Panc1 (cell line): ENCODE measurements around the gene NCAPD2. TPM values are rescaled to one million over a fixed set of nuclear protein-coding genes. Genes with fewer than 3 reads are reported as not detected.
"Not testable (repeated sequence)": the region's sequence is repeated elsewhere in the genome, so short reads cannot be mapped to it uniquely, and the experiment has no call there.

Experiments
- ATAC-seq: fragments of 200-7000 bp; cut with Tn5 transposase; 2 replicates; pipeline ENCODE4 v1.9.1; 2020; ENCODE audit warnings: mild to moderate bottlenecking, moderate library complexity
- BruUV-seq: library from RNA; stranded (reverse); fragments of 400-500 nt; replicated peaks from 2 replicates; lab custom pipeline; 2021; lab: Mats Ljungman, UMichigan
- CTCF ChIA-PET: fragments of 300-600 bp; sonication (Branson Sonifier 250); formaldehyde crosslinking; loops from one replicate; lab custom pipeline; 2022; ENCODE audit warnings: antibody characterized with exemption; lab: Charles Lee
- POLR2A ChIA-PET: fragments of 300-600 bp; sonication (Branson Sonifier 250); formaldehyde crosslinking; loops from one replicate; lab custom pipeline; 2022; ENCODE audit warnings: antibody characterized with exemption; lab: Charles Lee
- DNase-seq: peaks from one replicate; pipeline ENCODE4 v3.0.0-alpha.2; 2010; ENCODE audit warnings: low read depth, low spot score
- H3K27ac ChIP-seq: 2 replicates; pipeline ENCODE4 v1.5.1; 2011; ENCODE audit warnings: mild to moderate bottlenecking, low read length, inconsistent platforms
- H3K27me3 ChIP-seq: fragments of 200-500 bp; sonication (Bioruptor generic); 2 replicates; pipeline ENCODE4 v1.6.0; 2014; ENCODE audit warnings: low read length, inconsistent platforms; ENCODE audit not compliant: control insufficient read depth, insufficient read depth
- H3K36me3 ChIP-seq: fragments of 200-500 bp; sonication (Bioruptor generic); 2 replicates; pipeline ENCODE4 v1.5.1; 2014; ENCODE audit warnings: inconsistent platforms, mild to moderate bottlenecking, low read length, moderate library complexity; ENCODE audit not compliant: control insufficient read depth, insufficient read depth
- H3K4me1 ChIP-seq: 2 replicates; pipeline ENCODE4 v1.5.1; 2011; ENCODE audit warnings: inconsistent platforms, mild to moderate bottlenecking, low read length, moderate library complexity; ENCODE audit not compliant: control insufficient read depth, insufficient read depth
- H3K4me3 ChIP-seq, 2 experiments: 2 replicates each; pipeline ENCODE4 v1.5.1; 2011 to 2012; ENCODE audit warnings: low read depth in 2 of 2, low read length in 2 of 2, mild to moderate bottlenecking in 2 of 2, inconsistent platforms in 1 of 2, moderate library complexity in 1 of 2
- H3K9me3 ChIP-seq: fragments of 200-500 bp; sonication (Bioruptor generic); 2 replicates; pipeline ENCODE4 v1.5.1; 2014; ENCODE audit warnings: low read depth, mild to moderate bottlenecking, inconsistent platforms, low read length, moderate library complexity; ENCODE audit not compliant: control insufficient read depth, insufficient read depth
- POLR2AphosphoS5 ChIP-seq: IDR thresholded peaks from 2 replicates; pipeline ENCODE4 v1.6.1; 2012; ENCODE audit warnings: mild to moderate bottlenecking, low read depth, low read length, moderate library complexity
- SIN3A ChIP-seq: IDR thresholded peaks from 2 replicates; pipeline ENCODE4 v1.6.1; 2012; ENCODE audit warnings: low read depth, mild to moderate bottlenecking, low read length, moderate library complexity, borderline replicate concordance; ENCODE audit not compliant: insufficient read depth
- TCF7L2 ChIP-seq: IDR thresholded peaks from 2 replicates; pipeline ENCODE4 v1.6.1; 2011; ENCODE audit warnings: mild to moderate bottlenecking, low read depth, low read length, inconsistent platforms
- in situ Hi-C: cut with HindIII; loops from 2 replicates; pipeline ENCODE4 v1.10.0; 2016; ENCODE audit warnings: low sequenced_read_pairs, low pct_unique_long_range_greater_than_20kb
- intact Hi-C: fragments of 100-400 bp; cut with micrococcal nuclease; formaldehyde crosslinking; loops from one replicate; pipeline ENCODE4 v1.10.0; 2022; ENCODE audit not compliant: unreplicated experiment
- total RNA-seq: library from RNA; stranded (reverse); gene quantifications from one replicate; pipeline ENCODE4 v1.2.1, GENCODE V29; 2021; ENCODE audit not compliant: unreplicated experiment
- TF ChIP-seq, protein P1 (sequence below), 2 experiments: IDR thresholded peaks; 2 replicates each; pipeline ENCODE4 v1.6.1; 2011 to 2012; ENCODE audit warnings: low read depth in 2 of 2, control low read depth in 1 of 2, low read length in 1 of 2, mild to moderate bottlenecking in 1 of 2, moderate library complexity in 1 of 2; ENCODE audit not compliant: insufficient read depth in 1 of 2
- TF ChIP-seq, protein P2 (sequence below): fragments of 450-650 bp; IDR thresholded peaks from 2 replicates; pipeline ENCODE4 v1.5.1; 2017; ENCODE audit warnings: mild to moderate bottlenecking

The NCAPD2 gene
- total RNA-seq, 1 experiment from 2014 or later = 80.3 TPM

DNA sequence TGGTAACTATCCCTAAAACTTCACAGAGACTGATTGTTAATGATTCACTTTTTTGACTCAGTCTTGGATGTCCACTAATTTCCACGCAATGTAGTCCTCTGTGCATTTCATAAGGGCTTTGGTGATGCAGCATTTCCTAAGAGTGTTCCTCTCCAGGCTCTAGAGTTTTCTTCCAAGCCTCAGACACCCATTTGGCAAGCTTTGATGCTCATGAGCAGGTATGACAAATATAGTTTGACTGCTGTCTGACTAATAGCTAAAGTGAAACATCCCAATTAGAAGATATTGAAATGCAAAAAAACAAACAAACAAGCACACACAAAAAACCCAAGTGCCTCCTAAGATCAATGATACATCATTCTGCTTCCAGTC, 21.9 kb upstream of the NCAPD2 start:
- ATAC-seq (no peak), DNase-seq (no peak)
- Histone ChIP-seq H3K27me3 (no peaks in the 10 kb centered on the region), H3K36me3 (no peaks in the 10 kb centered on the region; the same call in 1 of the 2 replicates), H3K4me3 (no peak overlapping the region), H3K27ac (no peak overlapping the region), H3K9me3 (no peaks in the 10 kb centered on the region), H3K4me1 (peaks cover 14% of the 10 kb centered on the region)
- TF ChIP-seq, protein P1, sequence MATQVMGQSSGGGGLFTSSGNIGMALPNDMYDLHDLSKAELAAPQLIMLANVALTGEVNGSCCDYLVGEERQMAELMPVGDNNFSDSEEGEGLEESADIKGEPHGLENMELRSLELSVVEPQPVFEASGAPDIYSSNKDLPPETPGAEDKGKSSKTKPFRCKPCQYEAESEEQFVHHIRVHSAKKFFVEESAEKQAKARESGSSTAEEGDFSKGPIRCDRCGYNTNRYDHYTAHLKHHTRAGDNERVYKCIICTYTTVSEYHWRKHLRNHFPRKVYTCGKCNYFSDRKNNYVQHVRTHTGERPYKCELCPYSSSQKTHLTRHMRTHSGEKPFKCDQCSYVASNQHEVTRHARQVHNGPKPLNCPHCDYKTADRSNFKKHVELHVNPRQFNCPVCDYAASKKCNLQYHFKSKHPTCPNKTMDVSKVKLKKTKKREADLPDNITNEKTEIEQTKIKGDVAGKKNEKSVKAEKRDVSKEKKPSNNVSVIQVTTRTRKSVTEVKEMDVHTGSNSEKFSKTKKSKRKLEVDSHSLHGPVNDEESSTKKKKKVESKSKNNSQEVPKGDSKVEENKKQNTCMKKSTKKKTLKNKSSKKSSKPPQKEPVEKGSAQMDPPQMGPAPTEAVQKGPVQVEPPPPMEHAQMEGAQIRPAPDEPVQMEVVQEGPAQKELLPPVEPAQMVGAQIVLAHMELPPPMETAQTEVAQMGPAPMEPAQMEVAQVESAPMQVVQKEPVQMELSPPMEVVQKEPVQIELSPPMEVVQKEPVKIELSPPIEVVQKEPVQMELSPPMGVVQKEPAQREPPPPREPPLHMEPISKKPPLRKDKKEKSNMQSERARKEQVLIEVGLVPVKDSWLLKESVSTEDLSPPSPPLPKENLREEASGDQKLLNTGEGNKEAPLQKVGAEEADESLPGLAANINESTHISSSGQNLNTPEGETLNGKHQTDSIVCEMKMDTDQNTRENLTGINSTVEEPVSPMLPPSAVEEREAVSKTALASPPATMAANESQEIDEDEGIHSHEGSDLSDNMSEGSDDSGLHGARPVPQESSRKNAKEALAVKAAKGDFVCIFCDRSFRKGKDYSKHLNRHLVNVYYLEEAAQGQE (IDR thresholded peaks at IDR 0.05; ENCODE audit: insufficient read depth in 1 of 2, low read depth in 2 of 2, low read length in 1 of 2) = no peak
- TF ChIP-seq TCF7L2 = no peak
- TF ChIP-seq, protein P2, sequence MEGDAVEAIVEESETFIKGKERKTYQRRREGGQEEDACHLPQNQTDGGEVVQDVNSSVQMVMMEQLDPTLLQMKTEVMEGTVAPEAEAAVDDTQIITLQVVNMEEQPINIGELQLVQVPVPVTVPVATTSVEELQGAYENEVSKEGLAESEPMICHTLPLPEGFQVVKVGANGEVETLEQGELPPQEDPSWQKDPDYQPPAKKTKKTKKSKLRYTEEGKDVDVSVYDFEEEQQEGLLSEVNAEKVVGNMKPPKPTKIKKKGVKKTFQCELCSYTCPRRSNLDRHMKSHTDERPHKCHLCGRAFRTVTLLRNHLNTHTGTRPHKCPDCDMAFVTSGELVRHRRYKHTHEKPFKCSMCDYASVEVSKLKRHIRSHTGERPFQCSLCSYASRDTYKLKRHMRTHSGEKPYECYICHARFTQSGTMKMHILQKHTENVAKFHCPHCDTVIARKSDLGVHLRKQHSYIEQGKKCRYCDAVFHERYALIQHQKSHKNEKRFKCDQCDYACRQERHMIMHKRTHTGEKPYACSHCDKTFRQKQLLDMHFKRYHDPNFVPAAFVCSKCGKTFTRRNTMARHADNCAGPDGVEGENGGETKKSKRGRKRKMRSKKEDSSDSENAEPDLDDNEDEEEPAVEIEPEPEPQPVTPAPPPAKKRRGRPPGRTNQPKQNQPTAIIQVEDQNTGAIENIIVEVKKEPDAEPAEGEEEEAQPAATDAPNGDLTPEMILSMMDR = no peak
- TF ChIP-seq SIN3A = no peak
- no peak for TF ChIP-seq POLR2AphosphoS5
- CTCF ChIA-PET = no interaction called here
- POLR2A ChIA-PET = no interaction called here
- BruUV-seq = no TSS peak
- intact Hi-C loops (no loop called here), in situ Hi-C loops (no loop called here)

DNA sequence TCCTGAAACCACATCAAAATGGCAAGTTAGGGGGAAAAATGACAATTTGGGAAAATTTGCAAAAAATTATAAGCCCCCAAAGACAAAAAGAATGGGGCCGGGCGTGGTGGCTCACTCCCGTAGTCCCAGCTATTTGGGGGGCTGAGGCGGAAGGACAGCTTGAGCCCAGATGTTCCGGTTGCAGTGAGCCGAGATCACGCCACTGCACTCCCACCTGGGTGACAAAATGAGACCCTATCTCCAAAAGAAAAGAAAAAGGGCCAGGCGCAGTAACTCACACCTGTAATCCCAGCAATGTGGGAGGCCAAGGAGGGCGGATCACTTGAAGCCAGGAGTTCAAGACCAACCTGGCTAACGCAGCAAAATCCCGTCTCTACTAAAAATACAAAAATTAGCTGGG, 21.4 kb upstream of the NCAPD2 start:
- H3K4me1 ChIP-seq = peaks cover 14% of the 10 kb centered on the region
- in situ Hi-C loops = no loop called here
- no peak overlapping the region for H3K4me3 ChIP-seq
- TF ChIP-seq, protein P1 (IDR thresholded peaks at IDR 0.05; ENCODE audit: insufficient read depth in 1 of 2, low read depth in 2 of 2, low read length in 1 of 2) = no peak
- TF ChIP-seq SIN3A (no peak), TCF7L2 (no peak), POLR2AphosphoS5 (no peak)
- TF ChIP-seq, protein P2 = no peak
- ATAC-seq = no peak
- no peaks in the 10 kb centered on the region; the same call in 1 of the 2 replicates for H3K36me3 ChIP-seq
- no TSS peak for BruUV-seq
- CTCF ChIA-PET = no interaction called here
- H3K9me3 ChIP-seq = no peaks in the 10 kb centered on the region
- POLR2A ChIA-PET = interaction anchor here (0.6 kb wide), 1 partner anchor 14 kb away, joined by 3 read pairs; no protein-coding TSS in a partner anchor
- no peak overlapping the region for H3K27ac ChIP-seq
- H3K27me3 ChIP-seq = no peaks in the 10 kb centered on the region
- intact Hi-C loops = no loop called here
- DNase-seq = no peak

DNA sequence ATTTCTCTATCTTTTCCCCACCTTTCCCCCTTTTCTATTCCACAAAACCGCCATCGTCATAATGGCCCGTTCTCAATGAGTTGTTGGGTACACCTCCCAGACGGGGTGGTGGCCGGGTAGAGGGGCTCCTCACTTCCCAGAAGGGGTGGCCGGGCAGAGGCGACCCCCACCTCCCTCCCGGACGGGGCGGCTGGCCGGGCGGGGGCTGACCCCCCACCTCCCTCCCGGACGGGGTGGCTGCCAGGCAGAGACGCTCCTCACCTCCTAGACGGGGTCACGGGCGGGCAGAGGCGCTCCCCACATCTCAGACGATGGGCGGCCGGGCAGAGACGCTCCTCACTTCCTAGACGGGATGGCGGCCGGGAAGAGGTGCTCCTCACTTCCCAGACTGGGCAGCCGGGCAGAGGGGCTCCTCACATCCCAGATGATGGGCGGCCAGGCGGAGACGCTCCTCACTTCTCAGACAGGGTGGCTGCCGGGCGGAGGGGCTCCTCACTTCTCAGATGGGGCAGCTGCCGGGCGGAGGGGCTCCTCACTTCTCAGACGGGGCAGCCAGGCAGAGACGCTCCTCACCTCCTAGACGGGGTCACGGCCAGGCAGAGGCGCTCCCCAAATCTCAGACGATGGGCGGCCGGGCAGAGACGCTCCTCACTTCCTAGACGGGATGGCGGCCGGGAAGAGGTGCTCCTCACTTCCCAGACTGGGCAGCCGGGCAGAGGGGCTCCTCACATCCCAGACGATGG, 18.5 kb upstream of the NCAPD2 start:
- H3K4me3 ChIP-seq, CTCF ChIA-PET, BruUV-seq, H3K36me3 ChIP-seq, H3K27ac ChIP-seq, H3K9me3 ChIP-seq, intact Hi-C loops, H3K4me1 ChIP-seq, POLR2A ChIA-PET, in situ Hi-C loops, DNase-seq, ATAC-seq, H3K27me3 ChIP-seq: not testable (repeated sequence)
